Gastroesophageal sphincter (tissue), 3 donors: ENCODE results near the gene TPD52L1.

Experiments used
- CTCF ChIP-seq, 4 experiments: fragments of 200-600 bp in 2 of 4; fragments of 450-650 bp in 2 of 4; sonication (generic) in 1 of 4; IDR thresholded peaks; one replicate each; pipeline ENCODE4 v1.5.1; 2017 to 2019; ENCODE audit warnings: antibody characterized with exemption in 4 of 4, mild to moderate bottlenecking in 2 of 4, moderate library complexity in 2 of 4
- EP300 ChIP-seq: sonication (generic); formaldehyde crosslinking; IDR thresholded peaks from one replicate; pipeline ENCODE4 v1.6.1; 2017; ENCODE audit warnings: antibody characterized with exemption, mild to moderate bottlenecking
- POLR2A ChIP-seq, 2 donors: fragments of 450-650 bp; IDR thresholded peaks; one replicate each; pipeline ENCODE4 v1.6.1; 2017; ENCODE audit warnings: antibody characterized with exemption in 2 of 2, mild to moderate bottlenecking in 2 of 2, moderate library complexity in 1 of 2
- POLR2AphosphoS5 ChIP-seq: sonication (generic); formaldehyde crosslinking; IDR thresholded peaks from one replicate; pipeline ENCODE4 v1.6.1; 2017; ENCODE audit warnings: antibody characterized with exemption

GRCh38 chr6:125273965-125274364 lies 120.4 kb downstream of the TPD52L1 start:
- TF ChIP-seq CTCF (IDR thresholded peaks at IDR 0.05) (no peak), POLR2AphosphoS5 (no peak), POLR2A (IDR thresholded peaks at IDR 0.05) (no peak), EP300 (no peak)
